HG03460 (cell line): ENCODE data around the gene ODAD2.

Experiments
- ATAC-seq: cut with Tn5 transposase; IDR thresholded peaks from one replicate; pipeline ENCODE4 v1.9.1; 2021; ENCODE audit not compliant: unreplicated experiment

ODAD2 gene

GRCh38 chr10:27857616-27858015 lies 141.3 kb downstream of the ODAD2 start:
- ATAC-seq: no peak

GRCh38 chr10:27844223-27844622 lies 154.7 kb downstream of the ODAD2 start:
- no peak for ATAC-seq

GRCh38 chr10:27838901-27839300 lies 160.0 kb downstream of the ODAD2 start:
- ATAC-seq: no peak

GRCh38 chr10:27838361-27838760 lies 160.5 kb downstream of the ODAD2 start:
- no peak for ATAC-seq

- ATAC-seq: no peak
These were observed 164.4 kb downstream of the ODAD2 start for GRCh38 chr10:27834476-27834875.

GRCh38 chr10:27833792-27834191 lies 165.1 kb downstream of the ODAD2 start:
- no peak for ATAC-seq

- no peak for ATAC-seq
These were observed 166.1 kb downstream of the ODAD2 start for GRCh38 chr10:27832826-27833225.

- no peak for ATAC-seq
These were observed 172.5 kb downstream of the ODAD2 start for GRCh38 chr10:27826369-27826768.

GRCh38 chr10:27822301-27822700 lies 176.6 kb downstream of the ODAD2 start:
- no peak for ATAC-seq

- no peak for ATAC-seq
These were observed 178.2 kb downstream of the ODAD2 start for GRCh38 chr10:27820637-27821036.

- no peak for ATAC-seq
These were observed 178.9 kb downstream of the ODAD2 start for GRCh38 chr10:27819781-27820531.

GRCh38 chr10:27816320-27816719 lies 182.6 kb downstream of the ODAD2 start:
- ATAC-seq: no peak

GRCh38 chr10:27815846-27816245 lies 183.0 kb downstream of the ODAD2 start:
- no peak for ATAC-seq

GRCh38 chr10:27815261-27815660 lies 183.6 kb downstream of the ODAD2 start:
- ATAC-seq: no peak

- ATAC-seq: no peak
These were observed 193.7 kb downstream of the ODAD2 start for GRCh38 chr10:27805180-27805579.

GRCh38 chr10:27804136-27804535 lies 194.7 kb downstream of the ODAD2 start:
- no peak for ATAC-seq

GRCh38 chr10:27801171-27801785 lies 197.6 kb downstream of the ODAD2 start:
- no peak for ATAC-seq

GRCh38 chr10:27799046-27799445 lies 199.8 kb downstream of the ODAD2 start:
- no peak for ATAC-seq

GRCh38 chr10:27794157-27794556 lies 204.7 kb downstream of the ODAD2 start:
- no peak for ATAC-seq

- ATAC-seq: no peak
These were observed 206.7 kb downstream of the ODAD2 start for GRCh38 chr10:27792216-27792615.

- no peak for ATAC-seq
These were observed 214.6 kb downstream of the ODAD2 start for GRCh38 chr10:27784272-27784671.

- no peak for ATAC-seq
These were observed 215.2 kb downstream of the ODAD2 start for GRCh38 chr10:27783660-27784059.
